H1 (cell line): ENCODE measurements around the gene NANOGP8. TPM values are rescaled to one million over a fixed set of nuclear protein-coding genes. Genes with fewer than 3 reads are reported as not detected.

Experiments used
- EGR1 ChIP-seq: IDR thresholded peaks from 2 replicates; pipeline ENCODE4 v1.6.1; 2011; ENCODE audit warnings: low read depth, low read length, borderline replicate concordance
- polyA plus RNA-seq, 7 experiments: library from polyadenylated mRNA; depleted of rRNA in 3 of 7; stranded (reverse) in 5 of 7; unstranded in 2 of 7; fragments of >200 nt in 5 of 7; fragments of 200-250 nt in 2 of 7; gene quantifications; 1 replicate in 5 of 7; 2 replicates in 1 of 7; 4 replicates in 1 of 7; pipeline versions ENCODE4 v1.2.1 to v1.2.3, GENCODE V29; 2011 to 2013; ENCODE audit warnings: missing spikeins in 2 of 7, mixed read lengths in 2 of 7
- total RNA-seq: library from RNA; stranded (reverse); fragmentation: NEBNext Ultra II Directional; extraction: Animal tissue kit (Norgen Biotek cat#: 25700); gene quantifications from 2 replicates; pipeline ENCODE4 v1.2.1, GENCODE V29; 2021

The NANOGP8 gene
- total and polyA plus RNA-seq, 2 of the 8 experiments (the other 6 are each of a cell fraction or from before 2014, with no cell fraction given): 23.3 to 40.6 TPM

DNA sequence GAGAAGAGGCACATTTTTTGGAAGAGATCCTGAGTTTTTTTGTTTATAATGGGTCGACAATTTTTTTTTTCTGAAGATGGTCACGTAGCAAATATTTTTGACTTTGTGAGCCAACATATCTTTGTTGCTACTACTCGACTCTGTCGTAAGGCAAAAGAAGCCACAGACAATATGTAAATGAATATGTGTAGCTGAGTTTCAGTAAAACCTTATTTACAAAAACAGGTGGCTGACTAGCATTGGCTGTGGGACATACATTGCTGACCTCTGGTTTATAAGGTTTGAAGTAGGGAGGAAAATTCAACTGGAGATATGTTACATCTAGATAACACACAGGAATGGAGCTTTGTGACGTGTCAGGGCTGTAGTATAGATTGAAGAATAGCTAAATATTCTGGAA is 22.5 kb upstream of the NANOGP8 start (continued):
- no peak for TF ChIP-seq EGR1
